GM21825 (cell line): ENCODE data around the gene HEXD.

ENCODE experiments used
- ATAC-seq: cut with Tn5 transposase; IDR thresholded peaks from one replicate; pipeline ENCODE4 v1.9.1; 2021; ENCODE audit warnings: mild to moderate bottlenecking, moderate library complexity; ENCODE audit not compliant: unreplicated experiment

The HEXD gene

DNA sequence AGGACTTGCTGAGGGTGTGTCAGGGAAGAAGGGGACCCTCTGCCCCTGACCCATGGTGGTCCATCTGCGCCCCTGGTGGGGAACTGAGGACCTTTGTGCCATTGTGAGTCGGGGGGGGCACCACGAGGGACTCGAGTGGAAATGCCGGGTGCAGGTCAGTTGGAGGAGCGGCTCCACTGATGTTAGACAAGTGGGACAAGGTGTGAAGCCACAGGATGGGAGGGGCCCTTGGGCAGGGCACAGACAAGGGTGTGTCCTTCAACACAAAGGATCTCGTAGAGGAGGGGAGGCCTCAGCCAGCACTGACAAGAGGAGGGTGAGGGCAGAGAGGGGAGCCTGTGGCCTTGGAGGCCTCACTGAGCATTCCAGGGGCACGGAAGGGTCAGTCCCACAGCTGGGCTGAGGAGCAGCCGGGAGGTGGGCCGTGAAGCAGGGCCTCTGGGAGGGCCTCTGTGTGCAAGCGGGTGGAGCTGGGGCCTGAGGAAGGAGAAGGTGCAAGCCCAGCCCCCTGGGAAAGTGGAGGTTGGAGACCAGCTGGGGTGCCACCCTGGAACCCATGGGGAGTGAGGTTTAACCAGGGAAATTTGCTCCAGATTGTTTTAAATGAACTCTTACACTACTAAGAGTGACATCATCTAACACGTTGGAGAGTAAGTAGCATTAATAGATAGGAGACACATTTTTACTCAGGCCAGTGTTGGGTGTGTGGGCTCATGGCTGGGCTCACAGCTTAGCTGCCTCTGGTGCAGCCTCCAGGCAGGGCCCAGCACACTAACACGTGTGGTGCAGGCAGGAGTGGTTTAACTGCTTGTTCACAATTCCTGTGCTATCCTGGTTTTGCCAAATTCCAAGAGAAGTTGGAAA lies 68.3 kb downstream of the HEXD start:
- ATAC-seq = no peak

DNA sequence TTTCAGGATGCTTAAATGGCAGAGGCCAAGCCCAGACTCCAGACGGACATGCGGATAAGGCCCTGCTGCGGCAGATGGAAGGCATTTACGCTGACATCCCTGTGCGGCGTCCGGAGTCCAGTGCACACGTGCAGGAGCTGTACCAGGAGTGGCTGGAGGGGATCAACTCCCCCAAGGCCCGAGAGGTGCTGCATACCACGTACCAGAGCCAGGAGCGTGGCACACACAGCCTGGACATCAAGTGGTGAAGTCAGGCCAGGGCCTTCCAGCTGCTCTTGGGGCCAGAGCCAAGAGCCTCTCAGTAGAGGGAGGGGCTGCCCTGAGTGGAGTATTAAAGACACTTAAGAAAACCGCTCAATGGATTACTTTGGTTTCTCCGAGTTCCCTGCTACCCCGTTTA lies 69.8 kb downstream of the HEXD start:
- no peak for ATAC-seq

DNA sequence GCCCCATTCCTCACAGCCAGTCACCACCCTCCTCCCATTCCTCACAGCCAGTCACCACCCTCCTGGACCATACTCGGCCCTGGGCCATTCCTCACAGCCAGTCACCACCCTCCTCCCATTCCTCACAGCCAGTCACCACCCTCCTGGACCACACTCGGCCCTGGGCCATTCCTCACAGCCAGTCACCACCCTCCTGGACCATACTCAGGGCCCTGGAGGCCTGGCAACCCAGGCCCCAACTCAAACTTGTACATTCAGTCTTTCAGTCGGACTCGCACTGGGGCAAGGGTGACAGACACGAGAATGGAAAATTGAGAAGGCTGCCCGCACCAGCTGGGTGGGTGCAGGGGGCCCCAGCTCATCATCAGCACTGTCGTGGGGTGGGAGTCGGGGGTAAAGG lies 71.0 kb downstream of the HEXD start:
- ATAC-seq = no peak

DNA sequence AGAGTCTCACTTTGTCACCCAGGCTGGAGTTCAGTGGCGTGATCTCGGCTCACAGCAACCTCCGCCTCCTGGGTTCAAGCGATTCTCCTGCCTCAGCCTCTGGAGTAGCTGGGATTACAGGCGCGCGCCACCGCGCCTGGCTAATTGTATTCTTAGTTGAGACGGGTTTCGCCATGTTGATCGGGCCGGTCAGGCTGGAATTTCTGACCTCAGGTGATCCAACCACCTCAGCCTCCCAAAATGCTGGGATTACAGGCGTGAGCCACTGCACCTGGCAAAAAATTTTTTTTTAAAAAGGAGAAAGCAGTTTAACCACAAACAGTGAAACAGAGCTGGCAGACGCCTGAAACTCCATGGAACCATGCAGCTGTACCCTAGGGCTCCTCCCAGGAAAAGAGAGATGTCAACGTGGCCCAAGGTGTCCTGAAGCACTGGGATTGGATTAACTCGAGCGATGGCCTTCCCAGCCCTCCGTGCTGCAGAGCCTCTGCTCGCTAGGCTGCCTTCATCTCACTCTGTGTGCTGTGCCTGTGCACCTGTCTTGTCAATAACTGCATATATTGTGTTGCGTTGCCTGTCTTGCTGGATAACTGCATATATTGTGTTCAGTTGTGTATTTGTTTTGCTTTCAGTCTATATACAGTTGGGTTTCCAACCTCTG lies 71.8 kb downstream of the HEXD start:
- no peak for ATAC-seq

DNA sequence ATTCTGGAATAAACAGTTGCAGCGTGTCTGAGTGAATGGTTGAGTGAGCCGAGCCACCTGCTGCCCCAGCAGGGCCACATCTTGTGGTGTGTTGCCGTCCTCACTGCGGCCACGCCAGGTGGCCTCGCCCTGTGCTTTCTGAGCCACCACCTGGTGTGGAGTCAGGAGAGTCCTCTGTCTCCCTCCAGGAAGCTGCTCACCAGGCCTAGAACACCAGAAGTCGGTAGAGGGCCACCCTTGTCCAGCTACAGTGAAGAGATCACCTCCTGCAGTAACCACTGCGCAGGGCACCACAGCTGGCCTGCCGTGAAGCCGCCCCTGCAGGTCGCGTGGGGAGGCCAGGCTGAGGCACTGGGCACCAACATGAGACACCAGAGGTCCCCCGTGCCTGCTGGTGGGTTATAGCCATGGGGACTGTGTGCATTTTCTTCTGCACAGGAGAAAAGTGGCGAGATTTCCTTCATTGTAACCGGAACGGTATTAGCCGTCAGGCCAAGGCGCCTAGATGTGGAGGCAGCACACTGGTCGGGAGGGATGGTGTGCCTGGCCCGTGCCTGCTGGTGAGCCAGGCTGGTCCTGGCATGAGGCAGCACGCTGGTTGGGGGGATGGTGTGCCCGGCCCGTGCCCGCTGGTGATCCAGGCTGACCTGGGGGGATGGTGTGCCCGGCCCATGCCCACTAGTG lies 72.5 kb downstream of the HEXD start:
- no peak for ATAC-seq

DNA sequence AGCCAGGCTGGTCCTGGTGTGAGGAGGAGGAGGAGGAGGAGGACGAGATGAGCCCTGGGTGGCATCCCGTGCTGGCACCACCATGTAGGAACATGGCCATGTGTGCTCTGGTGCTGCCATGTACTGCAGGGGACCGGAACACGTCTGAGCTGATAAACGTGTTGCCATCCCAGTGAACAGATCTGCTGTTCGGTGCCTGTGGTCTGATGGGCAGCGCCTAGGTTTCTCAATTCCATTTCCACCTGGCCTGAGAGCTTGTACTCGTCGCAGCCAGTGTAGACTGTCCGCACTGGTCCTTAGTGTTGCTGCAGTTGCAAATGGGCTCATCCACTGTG lies 73.0 kb downstream of the HEXD start:
- ATAC-seq = no peak

DNA sequence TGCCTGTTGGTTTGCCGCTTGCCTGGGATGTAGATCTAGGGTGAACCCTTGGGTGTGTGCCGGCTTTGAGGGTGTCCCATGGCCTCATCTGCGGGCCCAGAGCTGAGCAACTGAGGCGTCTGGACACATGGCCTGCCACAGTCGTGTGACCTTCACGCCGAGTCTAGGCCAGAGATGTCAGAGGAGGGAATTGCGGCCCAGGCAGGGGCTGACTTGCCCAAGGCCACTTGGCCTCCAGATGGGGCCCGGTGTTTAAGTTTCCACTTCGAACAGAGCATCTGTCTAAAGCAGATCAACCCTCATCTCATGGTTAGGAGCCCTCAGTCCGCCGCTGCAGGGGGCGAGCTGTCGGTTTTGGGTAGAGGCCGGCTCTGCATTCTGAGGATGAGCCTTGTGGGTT lies 73.4 kb downstream of the HEXD start:
- ATAC-seq = no peak
